NCI-H1105 treated with DMSO at 0.1 percent for 48 hours (cell line): Measurements from ENCODE around the gene NEURL1.
A peak's percentile ranks its signal among the peaks of the same experiment; 100 is the strongest.

Source experiments
- DNase-seq: peaks from one replicate; lab custom pipeline; 2025; lab: John Stamatoyannopoulos, UW

The NEURL1 gene

DNA sequence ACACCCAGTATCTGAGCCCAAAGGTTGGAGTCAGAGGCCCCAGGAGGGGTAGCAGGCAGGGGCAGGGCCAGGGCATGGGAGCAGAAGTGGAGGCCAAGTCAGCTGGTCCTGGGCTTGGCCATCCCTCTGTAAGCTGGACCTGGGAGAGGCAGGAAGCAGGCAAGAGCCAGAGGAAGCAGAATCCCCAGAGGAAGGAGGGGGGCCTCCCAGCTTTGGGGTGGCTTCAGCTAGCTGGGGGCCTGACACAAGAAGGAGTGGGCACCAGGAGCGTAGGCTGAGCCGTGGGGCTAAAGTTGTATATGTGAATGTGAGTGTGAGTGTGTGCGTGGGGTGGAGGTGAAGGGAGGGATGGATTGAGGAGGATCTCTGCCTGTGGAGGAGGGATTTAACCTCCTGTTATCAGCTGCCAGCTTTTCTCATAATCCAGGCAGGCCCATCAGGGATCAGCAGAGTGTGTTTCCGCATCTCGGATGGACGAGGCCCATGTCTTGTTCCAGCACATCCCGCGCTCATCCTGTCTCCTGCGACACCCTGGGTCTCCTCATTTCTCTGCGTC is 54.0 kb downstream of the NEURL1 start:
- no peak for DNase-seq

DNA sequence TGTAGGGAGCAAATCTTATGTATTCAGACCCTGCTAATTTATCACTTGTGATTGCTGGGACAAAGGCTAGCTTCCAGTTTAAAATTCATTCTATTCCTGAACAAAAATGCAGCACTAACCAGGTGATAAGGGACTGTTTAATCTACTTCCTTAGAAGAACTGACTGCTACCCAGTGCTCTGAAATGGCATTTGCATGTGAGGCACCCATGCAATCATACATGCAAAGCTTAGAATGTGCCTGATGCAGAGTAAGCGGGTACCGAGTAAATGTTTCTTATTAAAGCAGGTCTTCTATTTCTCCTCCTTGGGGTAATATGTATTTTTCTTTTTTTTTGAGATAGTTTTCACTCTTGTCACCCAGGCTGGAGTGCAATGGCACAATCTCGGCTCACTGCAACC is 54.5 kb downstream of the NEURL1 start:
- DNase-seq, result no peak

DNA sequence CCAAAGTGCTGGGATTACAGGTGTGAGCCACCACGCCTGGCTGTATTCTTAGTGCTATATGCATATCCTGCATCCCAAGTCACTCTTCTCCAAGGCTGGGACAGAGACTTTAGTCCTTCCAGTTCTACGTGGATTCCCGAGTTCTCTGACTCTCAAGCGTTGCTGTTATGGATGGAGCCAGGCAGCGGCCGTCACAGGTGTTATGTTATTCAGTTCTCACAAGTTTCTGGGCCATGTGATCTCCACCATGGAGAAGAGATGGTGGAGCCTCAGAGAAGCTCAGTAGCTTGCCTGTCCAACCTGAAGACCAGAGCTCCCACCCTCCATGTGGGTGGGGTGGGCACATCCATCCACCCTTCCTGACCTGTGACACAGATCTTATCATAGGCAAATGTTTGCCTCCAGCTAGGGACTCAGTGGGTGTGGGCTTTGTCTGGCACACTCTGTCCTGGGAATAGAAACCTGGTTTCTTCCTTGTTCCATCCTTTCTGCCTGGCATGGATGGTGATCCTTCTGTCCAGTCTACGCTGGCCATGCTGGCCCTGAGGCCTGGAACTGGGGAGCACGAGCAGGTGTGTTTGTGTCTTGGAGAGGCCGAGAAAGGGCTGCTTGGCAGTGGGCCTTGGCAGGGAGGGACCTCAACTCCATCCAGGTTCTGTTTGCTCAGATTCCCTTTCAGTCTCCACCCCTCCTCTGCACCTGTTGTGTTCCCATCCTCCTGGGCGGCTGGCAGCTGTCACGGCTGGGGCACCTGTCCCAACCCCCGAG is 55.3 kb downstream of the NEURL1 start:
- peak; percentile 84 for DNase-seq

GRCh38 chr10:103549349-103549685 is 55.8 kb downstream of the NEURL1 start:
- no peak for DNase-seq

DNA sequence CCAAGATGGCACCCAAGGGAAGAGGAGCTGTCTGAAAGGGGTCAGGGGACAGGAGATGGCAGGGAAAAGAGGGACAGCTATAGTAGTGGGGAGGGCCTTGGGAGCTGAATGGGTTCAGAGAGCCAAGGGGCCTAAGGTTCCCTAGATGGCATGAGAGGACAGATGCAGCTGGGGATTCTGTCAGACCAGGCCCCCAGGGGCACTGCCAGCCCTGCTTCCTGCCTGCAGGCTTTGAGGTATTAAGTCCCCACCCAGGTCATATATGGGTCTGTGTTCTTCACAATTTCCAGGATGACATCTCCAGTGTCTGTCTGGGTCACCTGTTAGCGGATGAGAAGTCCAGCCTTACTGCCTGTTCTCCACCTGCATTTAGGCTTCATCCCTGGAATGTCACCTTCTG is 56.7 kb downstream of the NEURL1 start:
- DNase-seq, result no peak

- no peak for DNase-seq
Measured at GRCh38 chr10:103551619-103552602, 58.4 kb downstream of the NEURL1 start.

DNA sequence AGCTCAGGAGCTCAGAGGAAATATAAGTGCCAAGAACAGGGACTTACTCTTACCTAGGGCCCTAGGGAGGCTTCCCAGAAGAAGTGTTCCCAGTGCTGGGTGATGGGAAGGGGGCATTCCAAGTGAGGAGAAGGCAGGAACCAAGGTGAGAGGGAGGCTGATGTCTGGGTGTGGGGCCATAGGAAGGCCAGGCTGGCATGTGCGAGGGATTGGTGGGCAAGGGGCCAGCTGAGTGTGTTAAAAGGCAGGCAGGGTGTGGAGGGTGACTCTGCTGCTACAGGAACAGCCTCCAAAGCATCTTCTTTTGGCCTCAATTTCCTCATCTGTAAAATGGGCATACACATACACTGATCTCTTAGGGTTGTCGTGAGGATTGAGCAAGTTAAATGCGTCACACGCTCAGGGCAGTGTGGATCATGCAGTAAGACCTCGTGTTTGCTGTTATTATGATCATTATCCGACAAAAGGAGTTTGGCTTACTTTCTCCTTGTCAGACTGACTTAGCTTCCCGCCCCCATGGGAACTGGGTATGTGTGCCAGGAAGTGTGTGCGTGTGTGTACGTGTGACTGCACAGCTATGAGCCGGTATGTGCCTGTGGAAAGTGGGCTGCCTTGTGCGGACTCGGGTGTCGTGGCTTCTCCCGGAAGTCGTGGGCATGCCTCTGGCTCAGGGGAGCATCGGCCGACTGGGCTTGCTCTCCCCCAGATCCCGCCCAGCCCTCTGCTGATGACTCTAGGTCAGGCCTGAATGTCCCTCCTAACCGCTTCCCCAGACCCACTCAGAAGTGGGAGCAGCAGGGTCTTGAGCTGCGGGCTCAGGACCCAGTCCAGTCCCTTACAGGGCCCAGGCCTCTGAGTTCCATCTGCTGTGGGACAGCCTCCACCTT is 59.6 kb downstream of the NEURL1 start:
- DNase-seq, result no peak

- DNase-seq, result no peak
Measured at GRCh38 chr10:103553743-103554487, 60.4 kb downstream of the NEURL1 start.

- DNase-seq, result peak; percentile 34
Measured at GRCh38 chr10:103554488-103555324, 61.2 kb downstream of the NEURL1 start.

GRCh38 chr10:103555325-103555649 is 61.8 kb downstream of the NEURL1 start:
- no peak for DNase-seq

- no peak for DNase-seq
Measured at GRCh38 chr10:103555712-103556111, 62.2 kb downstream of the NEURL1 start.

DNA sequence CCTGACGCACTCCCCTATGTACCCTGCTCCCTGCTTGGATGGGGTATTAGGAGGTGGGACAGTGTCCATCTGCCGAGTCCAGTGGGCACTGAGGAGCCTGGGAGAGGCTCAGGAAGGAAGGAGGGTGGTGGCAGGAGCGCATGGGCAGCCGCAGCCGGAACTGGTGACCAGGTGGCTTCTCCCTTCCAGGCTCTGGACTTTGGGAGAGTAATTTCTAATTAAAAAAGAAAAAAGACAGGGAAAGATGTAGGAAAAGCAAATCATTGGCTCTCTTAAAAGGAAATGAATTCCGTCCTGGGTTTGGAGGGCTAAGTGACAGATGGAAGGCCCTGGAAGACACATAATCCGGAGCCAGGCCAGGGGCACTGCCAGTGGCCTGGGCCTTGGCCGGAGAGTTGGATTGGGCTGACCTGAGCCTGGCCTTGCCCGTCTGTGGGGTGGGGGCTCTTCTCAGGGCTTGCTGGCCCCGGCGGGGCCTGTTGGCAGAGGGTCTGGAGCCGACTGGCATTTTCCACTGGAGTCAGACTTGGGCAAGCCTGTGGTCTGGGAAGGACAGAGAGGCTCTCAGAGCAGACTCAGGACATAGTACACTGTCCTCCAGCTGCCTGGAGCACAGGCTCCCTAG is 63.0 kb downstream of the NEURL1 start:
- DNase-seq, result no peak

DNA sequence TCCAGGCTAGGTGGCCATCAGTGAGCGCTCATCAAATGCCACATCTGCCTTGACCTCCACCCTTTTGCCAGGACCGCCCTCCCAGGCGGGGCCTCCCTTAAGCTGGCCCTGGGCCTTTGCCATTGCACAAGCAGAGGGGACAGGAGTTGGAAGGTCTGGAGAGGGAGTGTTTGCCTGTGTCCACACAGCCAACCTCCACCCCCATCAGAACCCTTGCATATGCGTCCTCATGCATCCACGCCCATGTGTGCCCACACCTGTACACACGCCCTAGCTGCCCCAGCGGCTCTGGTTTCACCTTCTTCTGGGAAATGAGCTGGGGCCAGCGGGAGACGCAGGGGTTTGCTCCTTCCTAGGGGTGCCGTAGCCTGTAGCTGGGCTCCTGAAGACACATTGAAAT is 64.0 kb downstream of the NEURL1 start:
- no peak for DNase-seq

DNA sequence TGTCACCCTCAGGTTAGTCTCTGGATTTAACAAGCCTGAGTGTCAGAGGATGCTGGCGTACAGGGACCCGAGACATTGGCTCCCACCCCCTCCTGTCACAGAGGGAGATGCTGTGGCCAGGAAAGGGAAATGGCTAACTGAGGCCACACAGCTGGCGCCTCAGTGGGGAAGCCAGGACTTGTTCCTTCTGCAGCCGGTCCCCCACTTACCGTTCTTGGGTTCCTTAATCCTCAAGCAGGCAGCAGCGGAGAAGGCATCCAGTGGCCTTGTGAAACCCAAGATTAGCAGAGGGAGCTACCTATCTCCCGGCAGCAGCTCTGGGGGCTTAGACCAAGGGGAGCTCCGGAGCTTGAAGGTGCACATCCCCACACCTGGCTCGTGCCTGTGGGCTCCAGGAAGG is 65.4 kb downstream of the NEURL1 start:
- DNase-seq, result no peak

- no peak for DNase-seq
Measured at GRCh38 chr10:103559776-103560175, 66.3 kb downstream of the NEURL1 start.

- no peak for DNase-seq
Measured at GRCh38 chr10:103560886-103561285, 67.4 kb downstream of the NEURL1 start.

- DNase-seq, result no peak
Measured at GRCh38 chr10:103562383-103562782, 68.9 kb downstream of the NEURL1 start.

DNA sequence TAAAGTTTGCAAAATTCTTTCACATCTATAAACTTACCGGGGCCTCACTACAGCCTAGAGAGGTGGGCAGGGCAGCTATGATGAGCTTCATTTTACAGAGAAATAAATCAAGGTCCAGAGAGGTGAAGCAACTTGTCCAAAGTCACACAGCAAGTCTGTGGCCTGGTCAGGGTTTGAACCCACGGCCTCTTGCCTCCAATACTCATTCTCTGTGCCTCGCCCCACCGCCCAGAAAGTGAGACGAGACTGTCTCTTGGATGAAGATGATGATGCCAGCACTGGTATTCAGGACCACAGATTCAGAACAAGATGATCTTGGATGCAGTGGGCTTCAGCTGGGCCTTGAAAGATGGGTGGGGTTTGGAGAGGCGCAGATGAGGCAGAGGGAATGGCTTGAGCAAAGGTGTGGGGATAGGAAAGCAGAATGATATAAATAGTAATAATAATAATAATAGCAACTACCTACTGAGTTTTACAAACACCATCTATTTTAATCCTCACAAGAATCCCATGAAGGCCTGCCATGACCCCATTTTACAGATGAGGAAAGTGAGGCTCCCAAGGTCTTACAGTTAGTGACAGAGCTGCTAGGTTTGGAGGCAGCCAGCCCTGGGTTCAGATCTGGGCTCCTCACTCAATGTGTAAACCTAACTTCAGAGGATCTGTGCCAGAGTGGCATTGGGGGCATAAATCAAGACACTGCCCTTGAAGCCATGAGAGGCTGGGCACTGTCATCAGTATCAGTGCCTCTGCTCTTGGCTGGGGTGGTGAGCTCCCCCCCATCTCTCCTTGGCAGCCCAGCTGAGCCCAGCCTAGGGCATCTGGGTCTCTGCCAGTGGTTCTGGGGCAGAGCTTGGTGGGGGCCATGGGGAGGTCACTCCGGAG is 70.0 kb downstream of the NEURL1 start:
- DNase-seq, result no peak

DNA sequence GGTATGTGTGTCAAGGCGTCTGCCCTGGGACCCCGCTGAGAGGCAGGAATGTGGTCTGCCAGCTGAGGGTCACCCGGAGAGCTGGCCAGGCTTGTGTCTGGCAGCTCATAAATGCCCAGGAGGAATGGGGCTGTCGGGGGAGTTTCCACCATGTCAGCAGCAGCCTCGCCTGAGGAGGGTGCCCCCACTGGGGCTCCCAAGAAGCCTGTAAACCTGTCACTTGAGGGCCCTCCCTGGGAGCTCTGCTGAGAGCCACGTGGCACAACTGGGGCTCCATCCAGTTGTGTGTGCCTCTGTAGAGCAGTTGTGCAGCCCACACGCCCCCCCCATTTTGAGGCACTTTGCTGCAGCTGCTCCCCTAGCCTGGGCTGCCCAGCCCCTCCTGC is 70.6 kb downstream of the NEURL1 start:
- DNase-seq, result no peak
